Endodermal cell (in vitro differentiated cells): Measurements from ENCODE around the gene ZBTB45. TPM values are rescaled to one million over a fixed set of nuclear protein-coding genes. Genes with fewer than 3 reads are reported as not detected.
A peak's percentile ranks its signal among the peaks of the same experiment; 100 is the strongest.

Experiments
- DNase-seq: peaks from one replicate; pipeline ENCODE4 v3.0.0-alpha.2; 2017
- H3K27ac ChIP-seq: 2 replicates; pipeline ENCODE4 v1.5.1; 2013; ENCODE audit warnings: mild to moderate bottlenecking, low read depth, low read length, moderate library complexity
- H3K27me3 ChIP-seq: 2 replicates; pipeline ENCODE4 v1.6.1; 2013; ENCODE audit warnings: mild to moderate bottlenecking, low read length, moderate library complexity; ENCODE audit not compliant: insufficient read depth, control insufficient read depth, poor library complexity, severe bottlenecking
- H3K36me3 ChIP-seq: 2 replicates; pipeline ENCODE4 v1.7.0; 2013; ENCODE audit warnings: mild to moderate bottlenecking, low read length, moderate library complexity; ENCODE audit not compliant: control insufficient read depth, insufficient read depth
- H3K4me1 ChIP-seq: one replicate; pipeline ENCODE4 v1.7.0; 2013; ENCODE audit warnings: low read length; ENCODE audit not compliant: control insufficient read depth, insufficient read depth
- H3K4me3 ChIP-seq: 2 replicates; pipeline ENCODE4 v1.5.1; 2013; ENCODE audit warnings: mild to moderate bottlenecking, low read length, moderate library complexity
- H3K9ac ChIP-seq: 2 replicates; pipeline ENCODE4 v1.6.1; 2013; ENCODE audit warnings: mild to moderate bottlenecking, low read length, moderate library complexity; ENCODE audit not compliant: poor library complexity, severe bottlenecking; ENCODE audit errors: extremely low read depth
- H3K9me3 ChIP-seq: 2 replicates; pipeline ENCODE4 v1.6.1; 2013; ENCODE audit warnings: mild to moderate bottlenecking, low read length, moderate library complexity; ENCODE audit not compliant: control insufficient read depth
- H3K27ac Mint-ChIP-seq: 2 replicates; pipeline ENCODE4 v1.8.0; 2020; ENCODE audit warnings: mixed read lengths
- H3K27me3 Mint-ChIP-seq: 2 replicates; pipeline ENCODE4 v1.8.0; 2021; ENCODE audit warnings: mild to moderate bottlenecking, mixed read lengths; ENCODE audit not compliant: insufficient read depth
- H3K36me3 Mint-ChIP-seq: 2 replicates; pipeline ENCODE4 v1.8.0; 2020; ENCODE audit warnings: low read depth, mixed read lengths
- H3K4me1 Mint-ChIP-seq: 2 replicates; pipeline ENCODE4 v1.8.0; 2020; ENCODE audit warnings: mixed read lengths
- H3K4me3 Mint-ChIP-seq: 2 replicates; pipeline ENCODE4 v1.8.0; 2020; ENCODE audit warnings: mild to moderate bottlenecking, moderate library complexity, mixed read lengths
- H3K9me3 Mint-ChIP-seq: 2 replicates; pipeline ENCODE4 v1.8.0; 2020; ENCODE audit warnings: mild to moderate bottlenecking, mixed read lengths
- WGBS, 2 experiments: methylation state at CpG; one replicate each; pipeline versions ENCODE4 v1.1.5 to v1.1.7; 2013; ENCODE audit warnings: missing lambda C conversion rate in 2 of 2, mixed read lengths in 1 of 2; ENCODE audit not compliant: insufficient coverage in 1 of 2, insufficient read length in 1 of 2; 5-methylcytosine and 5-hydroxymethylcytosine counted together
- total RNA-seq, 2 donors: library from RNA; stranded (reverse); fragmentation: NEBNext Ultra II Directional in 1 of 2; extraction: Animal tissue kit (Norgen Biotek cat#: 25700) in 1 of 2; gene quantifications; 2 replicates in 1 of 2; 3 replicates in 1 of 2; pipeline ENCODE4 v1.2.1, GENCODE V29; 2021
- TF ChIP-seq, protein P1 (sequence below): fragments of 200-600 bp; sonication (generic); conservative IDR thresholded peaks from 2 replicates; pipeline ENCODE4 v1.5.0; 2021; ENCODE audit warnings: antibody characterized with exemption, mild to moderate bottlenecking

Gene ZBTB45
- total RNA-seq, 2 donors from 2014 or later = 19.0 to 19.4 TPM

DNA sequence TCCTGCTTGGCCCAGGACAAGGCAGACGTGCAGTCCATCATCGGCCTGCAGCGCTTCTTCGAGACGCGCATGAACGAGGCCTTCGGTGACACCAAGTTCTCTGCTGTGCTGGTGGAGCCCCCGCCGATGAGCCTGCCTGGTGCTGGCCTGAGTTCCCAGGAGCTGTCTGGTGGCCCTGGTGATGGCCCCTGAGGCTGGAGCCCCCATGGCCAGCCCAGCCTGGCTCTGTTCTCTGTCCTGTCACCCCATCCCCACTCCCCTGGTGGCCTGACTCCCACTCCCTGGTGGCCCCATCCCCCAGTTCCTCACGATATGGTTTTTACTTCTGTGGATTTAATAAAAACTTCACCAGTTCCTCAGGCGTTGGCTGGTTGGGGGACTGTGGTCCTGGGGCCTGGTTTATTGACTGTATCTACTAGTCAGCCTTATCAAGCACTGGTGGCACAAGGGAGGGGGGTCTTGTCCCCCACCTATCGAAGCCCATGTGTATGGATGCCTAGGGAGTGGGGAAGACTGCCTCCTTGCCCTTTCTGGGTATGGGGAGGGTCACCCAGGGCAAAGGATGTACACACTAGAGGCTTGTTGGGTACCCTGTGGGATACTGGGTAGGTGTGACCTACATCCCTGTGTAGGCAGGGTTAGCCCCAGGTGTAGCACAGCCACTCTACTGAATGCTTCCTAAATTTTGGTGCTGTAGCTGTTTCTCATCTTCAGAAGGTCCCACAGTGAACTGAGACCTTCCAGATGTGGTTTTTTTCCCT lies 30.9 kb upstream of the ZBTB45 start:
- Histone ChIP-seq H3K27me3 (no peaks in the 10 kb centered on the region), H3K9ac (no peak overlapping the region), H3K27ac (no peak overlapping the region), H3K36me3 (peaks cover 84% of the 10 kb centered on the region), H3K9me3 (no peaks in the 10 kb centered on the region), H3K4me1 (peaks cover 4% of the 10 kb centered on the region), H3K4me3 (no peak overlapping the region)
- Mint-ChIP-seq H3K4me3 (no peak overlapping the region), H3K27me3 (no peaks in the 10 kb centered on the region), H3K27ac (peak overlapping the region; percentile 70), H3K9me3 (no peaks in the 10 kb centered on the region), H3K36me3 (peaks cover 65% of the 10 kb centered on the region), H3K4me1 (peaks cover 29% of the 10 kb centered on the region)
- DNase-seq = no peak
- TF ChIP-seq, protein P1, sequence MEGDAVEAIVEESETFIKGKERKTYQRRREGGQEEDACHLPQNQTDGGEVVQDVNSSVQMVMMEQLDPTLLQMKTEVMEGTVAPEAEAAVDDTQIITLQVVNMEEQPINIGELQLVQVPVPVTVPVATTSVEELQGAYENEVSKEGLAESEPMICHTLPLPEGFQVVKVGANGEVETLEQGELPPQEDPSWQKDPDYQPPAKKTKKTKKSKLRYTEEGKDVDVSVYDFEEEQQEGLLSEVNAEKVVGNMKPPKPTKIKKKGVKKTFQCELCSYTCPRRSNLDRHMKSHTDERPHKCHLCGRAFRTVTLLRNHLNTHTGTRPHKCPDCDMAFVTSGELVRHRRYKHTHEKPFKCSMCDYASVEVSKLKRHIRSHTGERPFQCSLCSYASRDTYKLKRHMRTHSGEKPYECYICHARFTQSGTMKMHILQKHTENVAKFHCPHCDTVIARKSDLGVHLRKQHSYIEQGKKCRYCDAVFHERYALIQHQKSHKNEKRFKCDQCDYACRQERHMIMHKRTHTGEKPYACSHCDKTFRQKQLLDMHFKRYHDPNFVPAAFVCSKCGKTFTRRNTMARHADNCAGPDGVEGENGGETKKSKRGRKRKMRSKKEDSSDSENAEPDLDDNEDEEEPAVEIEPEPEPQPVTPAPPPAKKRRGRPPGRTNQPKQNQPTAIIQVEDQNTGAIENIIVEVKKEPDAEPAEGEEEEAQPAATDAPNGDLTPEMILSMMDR = no peak
- 97% methylated on average over 9 to 13 of the region's 13 CpGs for WGBS, 2 experiments

DNA sequence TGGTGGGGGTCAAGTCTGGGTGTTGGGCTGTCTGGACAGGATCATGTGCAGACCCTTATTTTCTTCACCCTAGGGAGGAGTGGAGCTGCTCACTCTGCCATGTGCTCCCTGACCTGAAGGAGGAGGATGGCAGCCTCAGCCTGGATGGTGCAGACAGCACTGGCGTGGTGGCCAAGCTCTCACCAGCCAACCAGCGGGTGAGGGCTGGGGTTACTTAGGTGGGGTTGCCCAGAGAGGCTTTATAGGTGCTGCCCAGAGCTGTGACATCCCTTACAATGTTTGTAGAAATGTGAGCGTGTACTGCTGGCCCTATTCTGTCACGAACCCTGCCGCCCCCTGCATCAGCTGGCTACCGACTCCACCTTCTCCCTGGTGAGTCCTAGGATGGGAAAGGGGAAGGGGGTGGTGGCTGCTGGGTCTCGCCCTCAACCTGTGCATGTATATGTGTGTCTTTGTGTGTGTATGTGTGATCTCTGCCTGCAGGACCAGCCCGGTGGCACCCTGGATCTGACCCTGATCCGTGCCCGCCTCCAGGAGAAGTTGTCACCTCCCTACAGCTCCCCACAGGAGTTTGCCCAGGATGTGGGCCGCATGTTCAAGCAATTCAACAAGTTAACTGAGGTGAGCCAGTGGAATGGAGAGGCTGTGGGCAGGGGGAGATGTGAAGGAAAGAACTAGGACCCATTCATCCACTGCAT lies 30.2 kb upstream of the ZBTB45 start:
- Histone ChIP-seq H3K4me1 (peaks cover 4% of the 10 kb centered on the region), H3K27me3 (no peaks in the 10 kb centered on the region), H3K9me3 (no peaks in the 10 kb centered on the region), H3K9ac (no peak overlapping the region), H3K36me3 (peaks cover 84% of the 10 kb centered on the region), H3K27ac (no peak overlapping the region), H3K4me3 (no peak overlapping the region)
- Mint-ChIP-seq H3K27me3 (no peaks in the 10 kb centered on the region), H3K9me3 (no peaks in the 10 kb centered on the region), H3K4me1 (peaks cover 23% of the 10 kb centered on the region), H3K36me3 (peaks cover 65% of the 10 kb centered on the region), H3K27ac (peak overlapping the region; percentile 72), H3K4me3 (no peak overlapping the region)
- DNase-seq = no peak
- TF ChIP-seq, protein P1 = no peak
- WGBS, 2 experiments = 80 to 96% methylated on average over 2 to 11 of the region's 11 CpGs

DNA sequence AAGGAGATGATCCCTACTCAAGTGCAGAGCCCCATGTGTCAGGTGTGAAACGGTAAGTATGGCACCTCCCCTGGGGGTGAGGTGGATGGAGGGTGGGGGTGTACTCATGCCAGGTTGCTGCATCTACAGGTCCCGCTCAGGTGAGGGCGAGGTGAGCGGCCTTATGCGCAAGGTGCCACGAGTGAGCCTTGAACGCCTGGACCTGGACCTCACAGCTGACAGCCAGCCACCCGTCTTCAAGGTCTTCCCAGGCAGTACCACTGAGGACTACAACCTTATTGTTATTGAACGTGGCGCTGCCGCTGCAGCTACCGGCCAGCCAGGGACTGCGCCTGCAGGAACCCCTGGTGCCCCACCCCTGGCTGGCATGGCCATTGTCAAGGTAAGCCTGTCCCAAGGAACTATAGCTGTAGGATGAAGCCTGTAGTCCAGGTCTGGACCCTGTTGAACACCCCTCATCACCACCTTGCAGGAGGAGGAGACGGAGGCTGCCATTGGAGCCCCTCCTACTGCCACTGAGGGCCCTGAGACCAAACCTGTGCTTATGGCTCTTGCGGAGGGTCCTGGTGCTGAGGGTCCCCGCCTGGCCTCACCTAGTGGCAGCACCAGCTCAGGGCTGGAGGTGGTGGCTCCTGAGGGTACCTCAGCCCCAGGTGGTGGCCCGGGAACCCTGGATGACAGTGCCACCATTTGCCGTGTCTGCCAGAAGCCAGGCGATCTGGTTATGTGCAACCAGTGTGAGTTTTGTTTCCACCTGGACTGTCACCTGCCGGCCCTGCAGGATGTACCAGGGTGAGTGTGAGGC lies 29.5 kb upstream of the ZBTB45 start:
- peaks cover 84% of the 10 kb centered on the region for H3K36me3 ChIP-seq
- Mint-ChIP-seq H3K9me3 (no peaks in the 10 kb centered on the region), H3K27ac (no peak overlapping the region), H3K36me3 (peaks cover 65% of the 10 kb centered on the region), H3K27me3 (no peaks in the 10 kb centered on the region), H3K4me3 (no peak overlapping the region), H3K4me1 (peaks cover 19% of the 10 kb centered on the region)
- no peak overlapping the region for H3K27ac ChIP-seq
- H3K4me3 ChIP-seq = no peak overlapping the region
- TF ChIP-seq, protein P1 = no peak
- no peaks in the 10 kb centered on the region for H3K27me3 ChIP-seq
- H3K4me1 ChIP-seq = peaks cover 4% of the 10 kb centered on the region
- no peaks in the 10 kb centered on the region for H3K9me3 ChIP-seq
- DNase-seq = no peak
- no peak overlapping the region for H3K9ac ChIP-seq
- WGBS, 2 experiments = 94 to 95% methylated on average over 16 to 20 of the region's 20 CpGs
